HepG2 (cell line): Measurements from ENCODE around the gene UNC13D. TPM values are rescaled to one million over a fixed set of nuclear protein-coding genes. Genes with fewer than 3 reads are reported as not detected.
"Not testable (repeated sequence)": the region's sequence is repeated elsewhere in the genome, so short reads cannot be mapped to it uniquely, and the experiment has no call there.

ENCODE experiments used
- ATAC-seq: fragments of 200-7000 bp; cut with Tn5 transposase; 3 replicates; pipeline ENCODE4 v1.9.1; 2020; ENCODE audit warnings: mild to moderate bottlenecking, moderate library complexity
- BruUV-seq: library from RNA; stranded (reverse); fragments of 400-500 nt; replicated peaks from 2 replicates; lab custom pipeline; 2021; lab: Mats Ljungman, UMichigan
- CTCF ChIA-PET: fragments of 300-600 bp; formaldehyde crosslinking; extraction: SDS; loops from one replicate; lab custom pipeline; 2021; ENCODE audit warnings: low total read pairs, inconsistent platforms, low intra/inter-chr PET ratio; lab: Yijun Ruan, JAX
- POLR2A ChIA-PET: fragments of 350-600 bp; sonication (Branson Sonifier 250); formaldehyde crosslinking; loops from one replicate; lab custom pipeline; 2020; ENCODE audit warnings: antibody characterized with exemption, inconsistent platforms; lab: Yijun Ruan, JAX
- DNase-seq: peaks from one replicate; pipeline ENCODE4 v3.0.0-alpha.2; 2015; ENCODE audit warnings: low spot score
- FAIRE-seq: peaks from 3 replicates; lab custom pipeline; 2011; peaks lifted over from hg19 to GRCh38; lab: Jason Lieb, UNC
- H2AFZ ChIP-seq: one replicate; pipeline ENCODE4 v1.6.1; 2011; ENCODE audit warnings: low read length, inconsistent platforms
- H3K27ac ChIP-seq: fragments of 300-600 bp; 3 replicates; pipeline ENCODE4 v1.8.0; 2011; ENCODE audit warnings: mixed run types, mild to moderate bottlenecking, mixed read lengths, low read length, inconsistent platforms; ENCODE audit not compliant: insufficient read depth; ENCODE audit errors: extremely low read length
- H3K27me3 ChIP-seq, 2 experiments: fragments of 200-600 bp in 1 of 2; 2 replicates in 1 of 2; 3 replicates in 1 of 2; pipeline versions ENCODE4 v1.6.0 to v1.8.0; 2011; ENCODE audit warnings: low read length in 2 of 2, mild to moderate bottlenecking in 2 of 2, moderate library complexity in 2 of 2, inconsistent platforms in 1 of 2; ENCODE audit not compliant: insufficient read depth in 2 of 2, control insufficient read depth in 1 of 2
- H3K36me3 ChIP-seq, 2 experiments: fragments of 200-600 bp in 1 of 2; replicated peaks in 1 of 2; 2 replicates in 1 of 2; 3 replicates in 1 of 2; pipeline versions ENCODE4 v1.5.1 to v1.8.0; 2011; ENCODE audit warnings: low read length in 2 of 2, inconsistent platforms in 1 of 2; ENCODE audit not compliant: insufficient read depth in 2 of 2, control insufficient read depth in 1 of 2
- H3K4me1 ChIP-seq: 2 replicates; pipeline ENCODE4 v1.5.1; 2012; ENCODE audit warnings: low read length, inconsistent platforms; ENCODE audit not compliant: insufficient read depth
- H3K4me2 ChIP-seq: 2 replicates; pipeline ENCODE4 v1.6.0; 2011; ENCODE audit warnings: low read depth, low read length, inconsistent platforms
- H3K4me3 ChIP-seq, 3 experiments: fragments of 200-600 bp in 1 of 3; sonication (generic), shearing (Covaris generic) in 1 of 3; replicated peaks in 1 of 3; 2 replicates each; pipeline ENCODE4 v1.5.1; 2011 to 2016; ENCODE audit warnings: low read length in 3 of 3, inconsistent platforms in 2 of 3, low read depth in 2 of 3, mild to moderate bottlenecking in 2 of 3, control low read depth in 1 of 3, mixed read lengths in 1 of 3; ENCODE audit not compliant: insufficient read depth in 1 of 3
- H3K79me2 ChIP-seq: one replicate; pipeline ENCODE4 v1.6.1; 2011; ENCODE audit warnings: low read length, inconsistent platforms; ENCODE audit not compliant: insufficient read depth
- H3K9ac ChIP-seq: 2 replicates; pipeline ENCODE4 v1.6.0; 2011; ENCODE audit warnings: mild to moderate bottlenecking, low read depth, low read length, inconsistent platforms; ENCODE audit not compliant: insufficient read depth
- H3K9me3 ChIP-seq: 2 replicates; pipeline ENCODE4 v1.5.1; 2012; ENCODE audit warnings: mild to moderate bottlenecking, low read length
- H4K20me1 ChIP-seq: 2 replicates; pipeline ENCODE4 v1.6.0; 2011; ENCODE audit warnings: inconsistent platforms, mild to moderate bottlenecking, low read length, moderate library complexity; ENCODE audit not compliant: insufficient read depth
- ATF4 ChIP-seq, 2 experiments: fragments of 450-650 bp in 1 of 2; sonication (generic) in 1 of 2; formaldehyde crosslinking; IDR thresholded peaks; 2 replicates each; pipeline versions ENCODE4 v1.5.0 to v1.8.0; 2020 to 2022; ENCODE audit warnings: mild to moderate bottlenecking in 1 of 2, missing genetic modification reagents in 1 of 2
- CEBPG ChIP-seq: IDR thresholded peaks from 2 replicates; pipeline ENCODE4 v1.6.1; 2016
- GATAD1 ChIP-seq: IDR thresholded peaks from 2 replicates; pipeline ENCODE4 v1.6.1; 2016; ENCODE audit warnings: missing genetic modification reagents, missing compliant biosample characterization
- KLF16 ChIP-seq, 2 experiments: sonication (generic) in 1 of 2; formaldehyde crosslinking in 1 of 2; IDR thresholded peaks; 2 replicates each; pipeline versions ENCODE4 v1.6.1 to v1.8.0; 2016 to 2023; ENCODE audit warnings: missing genetic modification reagents in 2 of 2, missing compliant biosample characterization in 1 of 2
- MYC ChIP-seq: sonication (generic); formaldehyde crosslinking; IDR thresholded peaks from 2 replicates; pipeline ENCODE4 v1.9.0; 2021; ENCODE audit warnings: missing genetic modification reagents, borderline replicate concordance
- PHF21A ChIP-seq: sonication (generic); formaldehyde crosslinking; IDR thresholded peaks from 2 replicates; pipeline ENCODE4 v1.5.0; 2020; ENCODE audit warnings: mild to moderate bottlenecking, missing genetic modification reagents
- RFXAP ChIP-seq: sonication (generic); formaldehyde crosslinking; IDR thresholded peaks from 2 replicates; pipeline ENCODE4 v1.4.0; 2020; ENCODE audit warnings: missing genetic modification reagents, borderline replicate concordance
- RXRB ChIP-seq: IDR thresholded peaks from 2 replicates; pipeline ENCODE4 v1.6.1; 2016; ENCODE audit warnings: borderline replicate concordance, missing genetic modification reagents, missing compliant biosample characterization
- SP1 ChIP-seq, 2 experiments: fragments of 450-650 bp in 1 of 2; sonication (generic) in 1 of 2; formaldehyde crosslinking in 1 of 2; IDR thresholded peaks; 2 replicates each; pipeline versions ENCODE4 v1.4.0 to v1.6.1; 2016 to 2020; ENCODE audit warnings: missing genetic modification reagents in 1 of 2
- SP4 ChIP-seq: sonication (generic); formaldehyde crosslinking; IDR thresholded peaks from 2 replicates; pipeline ENCODE4 v1.8.1; 2023; ENCODE audit warnings: mild to moderate bottlenecking, missing genetic modification reagents
- TEAD3 ChIP-seq: optimal IDR thresholded peaks from 2 replicates; pipeline ENCODE3; 2016; ENCODE audit warnings: borderline replicate concordance
- THAP11 ChIP-seq: IDR thresholded peaks from 2 replicates; pipeline ENCODE4 v1.6.1; 2016; ENCODE audit warnings: missing biosample characterization, missing genetic modification reagents
- ZBTB20 ChIP-seq: sonication (generic); formaldehyde crosslinking; IDR thresholded peaks from 2 replicates; pipeline ENCODE4 v1.8.1; 2023; ENCODE audit warnings: missing genetic modification reagents, low read depth, mild to moderate bottlenecking, borderline replicate concordance
- ZBTB33 ChIP-seq: sonication (generic); formaldehyde crosslinking; IDR thresholded peaks from 2 replicates; pipeline ENCODE4 v1.4.0; 2020; ENCODE audit warnings: missing genetic modification reagents
- ZMAT3 ChIP-seq: sonication (generic); formaldehyde crosslinking; conservative IDR thresholded peaks from 2 replicates; pipeline ENCODE4 v1.7.0; 2021; ENCODE audit warnings: missing genetic modification reagents
- ZNF570 ChIP-seq: sonication (generic); formaldehyde crosslinking; IDR thresholded peaks from 2 replicates; pipeline ENCODE4 v1.4.0; 2020; ENCODE audit warnings: mild to moderate bottlenecking, missing genetic modification reagents, borderline replicate concordance
- ZNF605 ChIP-seq: sonication (generic); formaldehyde crosslinking; IDR thresholded peaks from 2 replicates; pipeline ENCODE4 v1.8.0; 2022; ENCODE audit warnings: mild to moderate bottlenecking, missing genetic modification reagents
- ZNF781 ChIP-seq: sonication (generic); formaldehyde crosslinking; IDR thresholded peaks from 2 replicates; pipeline ENCODE4 v1.5.1; 2020; ENCODE audit warnings: borderline replicate concordance, mild to moderate bottlenecking, missing genetic modification reagents; ENCODE audit errors: not compliant biosample characterization
- ZNF792 ChIP-seq: IDR thresholded peaks from 2 replicates; pipeline ENCODE4 v1.6.1; 2016
- WGBS: methylation state at CpG from one replicate; pipeline ENCODE4 v1.1.6; 2017; ENCODE audit warnings: low lambda C conversion rate; 5-methylcytosine and 5-hydroxymethylcytosine counted together
- in situ Hi-C: cut with HindIII; loops from 2 replicates; pipeline ENCODE4 v1.10.0; 2017; ENCODE audit warnings: low pct_unique_long_range_greater_than_20kb; ENCODE audit not compliant: extremely low pct_ligation_motif_present
- intact Hi-C: fragments of 100-400 bp; cut with micrococcal nuclease; formaldehyde crosslinking; loops from one replicate; pipeline ENCODE4 v1.10.0; 2022; ENCODE audit not compliant: unreplicated experiment
- polyA plus RNA-seq, 8 experiments: library from polyadenylated mRNA; depleted of rRNA in 3 of 8; stranded (reverse) in 7 of 8; unstranded in 1 of 8; fragments of >200 nt; fragmentation: Illumina TruSeq in 4 of 8; extraction: Trizol in 4 of 8; gene quantifications; 2 replicates each; pipeline versions ENCODE4 v1.2.1 to v1.2.3, GENCODE V29; 2011 to 2016; ENCODE audit warnings: low read depth in 4 of 8, missing spikeins in 1 of 8, mixed read lengths in 1 of 8; ENCODE audit not compliant: insufficient read depth in 1 of 8
- total RNA-seq, 5 experiments: library from RNA; depleted of rRNA; stranded (reverse); fragments of >200 nt; fragmentation: Illumina TruSeq; extraction: Trizol; gene quantifications; 2 replicates each; pipeline ENCODE4 v1.2.3, GENCODE V29; 2016; ENCODE audit warnings: low read depth in 1 of 5

Gene UNC13D
- total and polyA plus RNA-seq, 2 of the 13 experiments (the other 11 are each of a cell fraction or from before 2014, with no cell fraction given), result 29.7 to 42.7 TPM

- TF ChIP-seq ZBTB33 (CRISPR knock-in tag) (peak; percentile 66; the same call in 1 of the 2 replicates), ZMAT3 (peak; percentile 88), ZNF570 (CRISPR knock-in tag) (no peak), GATAD1 (CRISPR knock-in tag) (peak; percentile 52), MYC (CRISPR knock-in tag) (peak; percentile 84), CEBPG (CRISPR knock-in tag) (peak; percentile 54), ZNF781 (CRISPR knock-in tag) (peak; percentile 13), RXRB (peak; percentile 98), PHF21A (peak; percentile 99), RFXAP (CRISPR knock-in tag) (peak; percentile 95; the same call in 1 of the 2 replicates)
- TF ChIP-seq, all 625 proteins: peak for 381
These were observed 28.5 kb upstream of the UNC13D start (continued) for GRCh38 chr17:75872434-75873351.

- intact Hi-C loops; H3K9me3 ChIP-seq; DNase-seq; FAIRE-seq; CTCF ChIA-PET; BruUV-seq; in situ Hi-C loops; ATAC-seq; H3K79me2 ChIP-seq; H3K27me3 ChIP-seq; H2AFZ ChIP-seq; H4K20me1 ChIP-seq; TF ChIP-seq SP1 (IDR thresholded peaks at IDR 0.05): not testable (repeated sequence)
- peaks cover 91% of the 10 kb centered on the region for H3K4me1 ChIP-seq
- TF ChIP-seq KLF16 (CRISPR knock-in tag; IDR thresholded peaks at IDR 0.05), result peak in 1 of 2 experiments; percentile 17; a peak in 1 of 4 replicates
- peak; percentile 16; the same call in 1 of the 2 replicates for TF ChIP-seq SP4 (CRISPR knock-in tag)
- TF ChIP-seq SP1 (CRISPR knock-in tag; IDR thresholded peaks at IDR 0.05), result 0 out of 2 replicates have a peak, but pooled peaks have one; percentile 4
- TF ChIP-seq ATF4 (CRISPR knock-in tag; IDR thresholded peaks at IDR 0.05), result peak in 1 of 2 experiments; percentile 53; a peak in 2 of 4 replicates
- peak; percentile 66; the same call in 1 of the 2 replicates for TF ChIP-seq ZNF605 (CRISPR knock-in tag)
- TF ChIP-seq ZNF792 (CRISPR knock-in tag), result peak; percentile 23; the same call in 1 of the 2 replicates
- 0 out of 2 replicates have a peak, but pooled peaks have one; percentile 3 for TF ChIP-seq ZBTB20 (CRISPR knock-in tag)
- peak; percentile 30 for TF ChIP-seq TEAD3
- 0 out of 2 replicates have a peak, but pooled peaks have one; percentile 5 for TF ChIP-seq THAP11 (CRISPR knock-in tag)
- 87% methylated on average over 10 of the region's 10 CpGs for WGBS
- H3K4me2 ChIP-seq, result peak overlapping the region; percentile 84
- H3K4me3 ChIP-seq, result peak overlapping the region; percentile 59 to 75 (median 59); a peak in 5 of 6 replicates
- H3K36me3 ChIP-seq, result peaks cover 3 to 14% of the 10 kb centered on the region in 2 experiments; a peak in 3 of 5 replicates
- peak overlapping the region; percentile 85 for H3K9ac ChIP-seq
- H3K27ac ChIP-seq, result peak overlapping the region; percentile 83
- POLR2A ChIA-PET, result interaction anchor here (1.0 to 13.8 kb wide), 6 partner anchors 13 to 90 kb away, joined by 3 to 454 read pairs (median 14); partner anchors contain the start of genes TRIM65, UNC13D, UNK and WBP2
These were observed 26.0 kb upstream of the UNC13D start for GRCh38 chr17:75870228-75870627.
